Cardiac fibroblast (primary cell): ENCODE results near the gene ILF2.

Source experiments
- DNase-seq, 2 donors: peaks; one replicate each; pipeline versions ENCODE4 v3.0.0 to v3.0.0-alpha.2; 2010; ENCODE audit warnings: low read depth in 2 of 2
- H3K4me3 ChIP-seq, 2 donors: replicated peaks in 1 of 2; 1 replicate in 1 of 2; 2 replicates in 1 of 2; pipeline ENCODE4 v1.5.1; 2011; ENCODE audit warnings: low read depth in 2 of 2, low read length in 2 of 2, mild to moderate bottlenecking in 2 of 2, moderate library complexity in 1 of 2
- CTCF ChIP-seq: IDR thresholded peaks from one replicate; pipeline ENCODE4 v1.5.1; 2011; ENCODE audit warnings: low read depth, mild to moderate bottlenecking, low read length, inconsistent platforms

ILF2 gene

GRCh38 chr1:153659175-153659534 is 11.6 kb downstream of the ILF2 start:
- DNase-seq, result no peak
- peak overlapping the region; percentile 81 to 91 for H3K4me3 ChIP-seq
- no peak for TF ChIP-seq CTCF

GRCh38 chr1:153658400-153659174 is 12.2 kb downstream of the ILF2 start, which contains the start of gene SNAPIN:
SNAPIN (plus strand) TSS chr1:153658703; CDS start chr1:153658744, 41 bp downstream.
- peak; percentile 84 to 91 for DNase-seq
- peak within 1 kb of the TSS; percentile 81 to 91 for H3K4me3 ChIP-seq
- no peak for TF ChIP-seq CTCF

GRCh38 chr1:153655333-153655732 is 15.5 kb downstream of the ILF2 start:
- TF ChIP-seq CTCF, result no peak
- no peak for DNase-seq
- H3K4me3 ChIP-seq, result no peak overlapping the region

- DNase-seq, result peak; percentile 51 to 68
- H3K4me3 ChIP-seq, result no peak overlapping the region
- no peak for TF ChIP-seq CTCF
Measured at GRCh38 chr1:153652805-153653500, 17.8 kb downstream of the ILF2 start.

GRCh38 chr1:153651771-153652170 is 19.0 kb downstream of the ILF2 start:
- no peak for TF ChIP-seq CTCF
- no peak overlapping the region for H3K4me3 ChIP-seq
- DNase-seq, result no peak

- no peak for DNase-seq
- TF ChIP-seq CTCF, result no peak
- H3K4me3 ChIP-seq, result no peak overlapping the region
Measured at GRCh38 chr1:153649863-153650235, 20.9 kb downstream of the ILF2 start.
